Rectal smooth muscle tissue (tissue), 1 donor: ENCODE results near the gene SOX18.

Source experiments
- H3K27ac ChIP-seq: one replicate; pipeline ENCODE4 v1.7.0; 2013; ENCODE audit warnings: low read depth, low read length, inconsistent platforms
- H3K27me3 ChIP-seq: one replicate; pipeline ENCODE4 v1.7.0; 2013; ENCODE audit warnings: low read length; ENCODE audit not compliant: control insufficient read depth, insufficient read depth
- H3K36me3 ChIP-seq: one replicate; pipeline ENCODE4 v1.7.0; 2013; ENCODE audit warnings: low read length; ENCODE audit not compliant: control insufficient read depth, insufficient read depth
- H3K4me1 ChIP-seq: one replicate; pipeline ENCODE4 v1.7.0; 2013; ENCODE audit warnings: low read length; ENCODE audit not compliant: control insufficient read depth, insufficient read depth
- H3K4me3 ChIP-seq: one replicate; pipeline ENCODE4 v1.7.0; 2013; ENCODE audit warnings: low read length
- H3K9ac ChIP-seq: one replicate; pipeline ENCODE4 v1.7.0; 2013; ENCODE audit warnings: low read length

The SOX18 gene

GRCh38 chr20:64077876-64078551 lies 28.6 kb upstream of the SOX18 start:
- Histone ChIP-seq H3K36me3 (no peaks in the 10 kb centered on the region), H3K4me3 (peak overlapping the region; percentile 74), H3K9ac (no peak overlapping the region), H3K27me3 (peaks cover 8% of the 10 kb centered on the region), H3K4me1 (peaks cover 9% of the 10 kb centered on the region), H3K27ac (no peak overlapping the region)

- H3K9ac ChIP-seq: no peak overlapping the region
- H3K4me3 ChIP-seq: peak overlapping the region; percentile 33
- no peak overlapping the region for H3K27ac ChIP-seq
- H3K36me3 ChIP-seq: peaks cover 2% of the 10 kb centered on the region
- peaks cover 6% of the 10 kb centered on the region for H3K27me3 ChIP-seq
- H3K4me1 ChIP-seq: peaks cover 9% of the 10 kb centered on the region
Observed at GRCh38 chr20:64077541-64077875, 28.1 kb upstream of the SOX18 start.

- Histone ChIP-seq H3K4me1 (peaks cover 9% of the 10 kb centered on the region), H3K27me3 (peaks cover 6% of the 10 kb centered on the region), H3K36me3 (peaks cover 6% of the 10 kb centered on the region), H3K27ac (no peak overlapping the region), H3K9ac (peak overlapping the region; percentile 16), H3K4me3 (peak overlapping the region; percentile 33)
Observed at GRCh38 chr20:64077094-64077493, 27.7 kb upstream of the SOX18 start.

GRCh38 chr20:64076061-64076997 lies 26.9 kb upstream of the SOX18 start:
- H3K4me3 ChIP-seq: peak overlapping the region; percentile 33
- peaks cover 6% of the 10 kb centered on the region for H3K27me3 ChIP-seq
- H3K27ac ChIP-seq: no peak overlapping the region
- H3K4me1 ChIP-seq: peaks cover 9% of the 10 kb centered on the region
- H3K36me3 ChIP-seq: peaks cover 6% of the 10 kb centered on the region
- peak overlapping the region; percentile 16 for H3K9ac ChIP-seq

- H3K36me3 ChIP-seq: peaks cover 6% of the 10 kb centered on the region
- peaks cover 6% of the 10 kb centered on the region for H3K27me3 ChIP-seq
- H3K4me1 ChIP-seq: peaks cover 9% of the 10 kb centered on the region
Observed at GRCh38 chr20:64075556-64075955, 26.1 kb upstream of the SOX18 start.

GRCh38 chr20:64074963-64075362 lies 25.5 kb upstream of the SOX18 start:
- no peak overlapping the region for H3K9ac ChIP-seq
- H3K27ac ChIP-seq: no peak overlapping the region
- no peak overlapping the region for H3K4me3 ChIP-seq
- H3K4me1 ChIP-seq: peaks cover 9% of the 10 kb centered on the region
- peaks cover 6% of the 10 kb centered on the region for H3K27me3 ChIP-seq
- H3K36me3 ChIP-seq: peaks cover 6% of the 10 kb centered on the region

More at GRCh38 chr20:64075556-64075955, 26.1 kb upstream of the SOX18 start:
- H3K27ac ChIP-seq: no peak overlapping the region
- H3K4me3 ChIP-seq: no peak overlapping the region
- no peak overlapping the region for H3K9ac ChIP-seq

GRCh38 chr20:64074184-64074789 lies 24.8 kb upstream of the SOX18 start:
- no peak overlapping the region for H3K9ac ChIP-seq
- no peak overlapping the region for H3K4me3 ChIP-seq
- no peak overlapping the region for H3K27ac ChIP-seq
- H3K27me3 ChIP-seq: peaks cover 6% of the 10 kb centered on the region
- H3K36me3 ChIP-seq: peaks cover 6% of the 10 kb centered on the region
- H3K4me1 ChIP-seq: peaks cover 9% of the 10 kb centered on the region

- H3K4me1 ChIP-seq: peaks cover 3% of the 10 kb centered on the region
- H3K27me3 ChIP-seq: peaks cover under 1% of the 10 kb centered on the region
- H3K27ac ChIP-seq: no peak overlapping the region
- peaks cover 6% of the 10 kb centered on the region for H3K36me3 ChIP-seq
- H3K4me3 ChIP-seq: no peak overlapping the region
- no peak overlapping the region for H3K9ac ChIP-seq
Observed at GRCh38 chr20:64073476-64074183, 24.2 kb upstream of the SOX18 start.

- Histone ChIP-seq H3K27me3 (no peaks in the 10 kb centered on the region), H3K27ac (no peak overlapping the region), H3K9ac (no peak overlapping the region), H3K36me3 (peaks cover 6% of the 10 kb centered on the region), H3K4me1 (no peaks in the 10 kb centered on the region), H3K4me3 (no peak overlapping the region)
Observed at GRCh38 chr20:64072498-64073063, 23.1 kb upstream of the SOX18 start.

- no peaks in the 10 kb centered on the region for H3K4me1 ChIP-seq
- no peak overlapping the region for H3K9ac ChIP-seq
- H3K27ac ChIP-seq: no peak overlapping the region
- no peaks in the 10 kb centered on the region for H3K27me3 ChIP-seq
- no peak overlapping the region for H3K4me3 ChIP-seq
- H3K36me3 ChIP-seq: peaks cover 6% of the 10 kb centered on the region
Observed at GRCh38 chr20:64071341-64072332, 22.2 kb upstream of the SOX18 start.
